ENCODE data around the gene FARSA.
"Not testable (repeated sequence)": the region's sequence is repeated elsewhere in the genome, so short reads cannot be mapped to it uniquely, and the experiment has no call there.

Gene FARSA

DNA sequence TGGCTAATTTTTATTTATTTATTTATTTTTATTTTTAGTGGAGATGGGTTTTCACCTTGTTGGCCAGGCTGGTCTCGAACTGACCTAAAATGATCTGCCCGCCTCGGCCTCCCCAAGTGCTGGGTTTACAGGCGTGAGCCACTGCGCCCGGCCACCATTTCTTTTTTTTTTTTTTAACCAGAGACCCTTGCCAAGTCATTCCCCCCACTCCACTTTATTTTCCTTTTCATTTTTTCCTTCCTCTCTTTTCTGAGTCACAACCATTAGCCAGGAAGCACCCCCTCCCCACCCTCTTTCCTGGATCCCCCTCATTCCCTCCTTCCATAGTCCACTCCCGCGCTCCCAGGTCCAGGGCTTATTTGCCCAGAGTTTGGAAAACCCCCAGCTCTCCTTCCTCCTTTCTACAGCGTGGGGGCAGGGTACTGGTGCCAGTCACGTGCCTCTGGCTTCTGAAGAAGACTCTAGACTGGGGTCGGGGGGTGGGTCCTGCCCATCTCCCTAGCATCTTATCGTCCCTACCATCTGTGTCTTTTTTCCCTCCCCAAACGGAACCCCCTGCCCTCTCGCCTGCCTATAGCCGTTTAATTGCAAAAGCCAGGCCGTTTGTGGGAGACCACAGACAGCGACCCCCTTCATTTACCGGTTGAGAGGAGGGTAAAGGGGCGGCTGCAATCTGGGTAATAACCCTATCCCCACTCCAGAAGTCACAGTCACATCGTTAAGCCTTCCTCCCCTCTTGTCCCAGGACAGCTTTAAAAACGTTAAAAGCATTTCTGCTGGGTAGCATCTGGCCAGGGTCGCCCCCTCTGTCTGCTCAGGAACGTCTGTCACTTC is 3.8 kb upstream of the FARSA start:
- DNase-seq = no peak

- DNase-seq = no peak
Observed at GRCh38 chr19:12936582-12936981, 3.1 kb upstream of the FARSA start.

DNA sequence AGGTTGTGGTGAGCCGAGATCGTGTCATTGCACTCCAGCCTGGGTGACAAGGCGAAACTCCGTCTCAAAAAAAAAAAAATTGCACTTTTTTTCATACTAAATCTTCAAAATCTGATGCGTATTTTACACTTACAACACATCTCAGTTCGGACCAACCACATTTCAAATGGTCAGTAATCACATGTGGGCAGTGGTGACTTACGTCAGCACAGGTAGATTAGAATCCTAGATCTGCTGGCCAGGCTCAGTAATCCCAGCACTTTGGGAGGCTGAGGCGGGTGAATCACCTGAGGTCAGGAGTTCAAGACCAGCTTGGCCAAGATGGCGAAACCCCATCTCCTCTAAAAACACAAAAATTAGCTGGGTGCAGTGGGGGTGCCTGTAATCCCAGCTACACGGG is 1.6 kb upstream of the FARSA start:
- no peak for DNase-seq

GRCh38 chr19:12932392-12933286 is 872 bp downstream of the FARSA start:
- no peak for DNase-seq

GRCh38 chr19:12930002-12930645 is 3.4 kb downstream of the FARSA start:
- no peak for DNase-seq

DNA sequence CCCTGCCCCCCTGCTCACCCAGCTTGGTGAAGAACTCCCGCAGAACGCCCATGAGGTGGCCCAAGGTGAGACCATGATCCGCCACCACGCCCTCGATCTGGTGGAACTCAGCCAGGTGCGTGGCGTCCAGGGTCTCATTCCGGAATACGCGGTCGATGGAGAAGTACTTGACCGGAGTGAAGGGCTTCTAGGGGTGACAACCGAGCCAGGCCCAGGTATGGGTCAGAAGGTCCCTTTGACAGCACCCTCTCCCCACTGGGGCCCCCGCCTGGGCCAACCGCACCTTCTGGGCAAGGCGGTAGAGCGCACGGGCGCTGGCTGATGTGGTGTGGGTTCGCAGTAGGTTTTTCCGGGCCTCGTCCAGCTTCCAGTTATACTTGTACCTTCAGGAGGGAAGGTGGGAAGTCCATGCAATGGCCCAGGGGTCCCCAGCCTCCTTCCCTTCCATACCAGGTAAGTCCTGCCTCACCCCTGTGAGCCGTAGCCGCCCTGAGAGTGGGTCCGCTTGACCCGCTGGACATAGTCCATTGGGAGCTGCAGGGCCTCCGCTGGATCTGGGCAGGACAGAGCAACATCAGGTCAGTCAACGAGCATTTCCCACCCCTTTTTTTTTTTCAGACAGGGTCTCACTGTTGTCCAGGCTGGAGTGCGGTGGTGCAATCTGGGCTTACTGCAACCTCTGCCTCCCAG is 8.7 kb downstream of the FARSA start:
- DNase-seq = no peak

DNA sequence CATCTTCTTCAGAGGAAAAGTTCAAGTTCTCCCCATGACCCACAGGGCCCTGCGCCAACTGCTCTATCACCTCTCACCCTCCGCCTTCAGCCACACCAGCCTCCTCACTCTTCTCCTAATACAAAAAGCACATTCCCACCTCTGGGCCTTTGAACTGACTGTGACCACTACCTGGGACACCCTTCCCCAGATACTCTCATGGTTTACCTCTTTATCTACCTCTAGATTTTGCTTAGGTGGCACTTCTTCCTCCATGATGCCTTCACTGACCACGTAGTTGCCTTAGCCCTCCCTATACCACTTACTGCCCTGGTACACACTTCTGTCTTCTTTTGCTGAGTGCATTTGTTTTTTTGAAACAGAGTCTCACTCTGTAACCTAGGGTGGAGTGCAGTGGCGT is 10.6 kb downstream of the FARSA start:
- DNase-seq = no peak

- DNase-seq = no peak
Observed at GRCh38 chr19:12921047-12921446, 12.5 kb downstream of the FARSA start.

- no peak for DNase-seq
Observed at GRCh38 chr19:12918253-12918652, 15.3 kb downstream of the FARSA start.

GRCh38 chr19:12915860-12916259 is 17.7 kb downstream of the FARSA start:
- not testable (repeated sequence) for DNase-seq

- DNase-seq = peak; percentile 37 to 49
Observed at GRCh38 chr19:12913851-12914690, 19.4 kb downstream of the FARSA start.

DNA sequence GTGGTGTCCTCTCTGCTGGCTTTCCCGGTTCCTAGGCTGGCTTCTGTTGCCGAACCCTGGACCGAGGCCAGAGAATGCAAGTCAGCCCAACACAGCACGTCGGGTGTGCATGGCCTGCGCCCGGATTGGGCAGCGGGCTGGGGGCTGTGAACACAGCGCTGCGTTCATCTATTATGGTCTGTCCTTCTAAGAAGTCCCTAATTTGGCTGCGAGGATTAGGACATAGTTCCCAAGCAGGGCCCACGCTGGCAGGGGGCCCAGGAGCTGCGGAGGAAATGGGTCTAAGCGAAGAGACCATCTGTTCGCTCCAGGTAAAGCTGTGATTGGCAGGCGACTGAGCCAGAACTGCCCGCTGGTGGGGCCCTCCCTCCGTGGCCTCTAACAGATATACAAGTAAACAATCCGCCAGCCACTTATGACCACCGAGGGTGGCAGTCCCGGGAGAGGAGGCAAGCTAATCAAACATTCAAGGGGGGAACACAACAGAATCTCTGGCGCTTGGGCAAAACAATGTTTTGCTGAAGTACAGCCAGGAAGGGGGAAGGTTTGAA is 20.4 kb downstream of the FARSA start:
- no peak for DNase-seq

GRCh38 chr19:12912571-12912970 is 20.9 kb downstream of the FARSA start:
- no peak for DNase-seq

DNA sequence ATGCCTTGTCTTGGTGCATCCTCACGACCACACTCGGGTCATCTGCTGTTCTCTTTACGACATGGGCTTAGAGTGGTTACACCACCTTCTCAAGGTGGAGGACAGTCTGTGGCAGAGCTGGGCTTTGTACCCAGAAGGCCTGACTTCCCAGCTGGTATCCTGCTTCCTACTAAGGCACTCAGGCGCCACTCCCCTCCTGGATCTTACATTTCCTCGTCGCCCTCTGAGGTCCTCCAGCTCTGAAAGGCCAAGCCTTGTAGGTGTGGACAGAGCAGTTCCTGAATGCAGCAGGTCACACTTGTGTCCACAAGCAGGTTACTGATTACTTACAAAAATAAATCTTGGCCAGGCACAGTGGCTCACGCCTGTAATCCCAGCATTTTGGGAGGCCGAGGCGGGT is 26.3 kb downstream of the FARSA start:
- no peak for DNase-seq

GRCh38 chr19:12899891-12900518 is 33.5 kb downstream of the FARSA start:
- DNase-seq = no peak

- DNase-seq = no peak
Observed at GRCh38 chr19:12896460-12896859, 37.1 kb downstream of the FARSA start.

DNA sequence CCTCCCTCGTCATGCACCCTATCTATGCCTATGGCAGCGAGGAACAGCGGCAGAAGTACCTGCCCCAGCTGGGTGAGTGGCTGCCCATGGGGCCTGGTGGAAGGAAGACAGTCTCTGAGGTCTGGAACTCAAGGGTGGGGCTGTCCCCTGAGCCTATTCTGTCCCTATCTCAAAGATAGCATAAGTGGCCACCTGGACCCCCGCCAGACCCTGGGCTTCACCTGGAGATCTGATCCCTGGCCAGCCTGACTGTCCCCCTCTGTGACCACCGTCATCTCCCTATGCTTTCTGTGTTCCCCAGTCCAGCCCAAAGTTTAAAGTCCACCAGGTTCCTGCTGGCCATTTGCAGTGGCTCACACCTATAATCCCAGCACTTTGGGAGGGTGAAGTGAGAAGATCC is 39.9 kb downstream of the FARSA start:
- DNase-seq = no peak

DNA sequence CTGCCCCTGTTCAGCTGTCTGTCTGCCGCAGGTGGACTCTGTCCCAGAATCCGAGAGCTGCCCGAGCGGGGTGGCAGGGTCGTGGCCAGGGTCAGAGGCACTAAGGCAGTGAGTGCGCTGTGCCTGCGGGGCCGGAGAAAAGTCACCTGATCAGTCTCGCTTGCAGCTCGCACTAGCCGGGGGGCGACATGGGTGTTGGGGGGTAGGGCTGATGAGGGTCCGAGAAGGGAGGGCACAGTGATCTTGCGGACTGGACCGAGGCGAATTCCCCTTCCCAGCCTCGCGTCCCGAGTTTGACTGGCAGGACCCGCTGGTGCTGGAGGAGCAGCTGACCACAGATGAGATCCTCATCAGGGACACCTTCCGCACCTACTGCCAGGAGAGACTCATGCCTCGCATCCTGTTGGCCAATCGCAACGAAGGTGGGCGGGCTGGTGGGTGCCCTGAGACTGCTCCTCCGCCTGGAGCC is 41.9 kb downstream of the FARSA start:
- no peak for DNase-seq

- peak; percentile 96 for DNase-seq
Observed at GRCh38 chr19:12890787-12891552, 42.5 kb downstream of the FARSA start, which contains the start of gene GCDH. GCDH (plus strand) TSS chr19:12891160; CDS start chr19:12891305, 145 bp downstream.

DNA sequence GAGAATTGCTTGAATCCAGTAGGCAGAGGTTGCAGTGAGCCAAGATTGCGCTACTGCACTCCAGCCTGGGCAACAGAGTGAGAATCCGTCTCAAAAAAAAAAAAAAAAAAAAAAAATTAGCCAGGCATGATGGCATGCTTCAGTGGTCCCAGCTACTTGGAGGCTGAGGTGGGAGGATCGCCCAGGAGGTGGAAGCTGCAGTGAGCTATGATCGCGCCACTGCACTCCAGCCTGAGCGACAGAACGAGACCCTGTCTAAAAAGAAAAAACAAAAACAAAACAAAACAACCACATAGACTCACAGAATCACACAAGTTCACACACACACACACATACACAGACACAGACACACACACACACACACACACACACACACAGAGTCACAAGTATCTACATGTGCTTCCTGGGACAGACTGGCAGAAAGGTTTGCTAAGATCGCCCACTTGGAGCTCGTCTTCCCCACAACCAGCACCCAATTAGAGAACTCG is 43.2 kb downstream of the FARSA start:
- not testable (repeated sequence) for DNase-seq
